HepG2 (cell line): ENCODE measurements around the gene SLC16A5. TPM values are rescaled to one million over a fixed set of nuclear protein-coding genes. Genes with fewer than 3 reads are reported as not detected.
A peak's percentile ranks its signal among the peaks of the same experiment; 100 is the strongest.

Source experiments
- ARNT2 ChIP-seq: sonication (generic); formaldehyde crosslinking; IDR thresholded peaks from 2 replicates; pipeline ENCODE4 v1.8.0; 2022; ENCODE audit warnings: mild to moderate bottlenecking, low read depth, missing genetic modification reagents, moderate library complexity
- ATF7-NPFF ChIP-seq: sonication (generic); formaldehyde crosslinking; IDR thresholded peaks from 2 replicates; pipeline ENCODE4 v1.8.1; 2023; ENCODE audit warnings: mild to moderate bottlenecking, low read depth, missing genetic modification reagents, moderate library complexity
- GPBP1L1 ChIP-seq: sonication (generic); formaldehyde crosslinking; IDR thresholded peaks from 2 replicates; pipeline ENCODE4 v1.5.0; 2020; ENCODE audit warnings: mild to moderate bottlenecking, missing genetic modification reagents
- HIVEP1 ChIP-seq: sonication (generic); formaldehyde crosslinking; IDR thresholded peaks from 2 replicates; pipeline ENCODE4 v1.4.0; 2020; ENCODE audit warnings: mild to moderate bottlenecking, missing genetic modification reagents
- HNRNPLL ChIP-seq: fragments of 200-400 bp; formaldehyde crosslinking; IDR thresholded peaks from 2 replicates; pipeline ENCODE4 v1.6.1; 2017; ENCODE audit warnings: mild to moderate bottlenecking, low read depth, low read length; ENCODE audit not compliant: poor library complexity, severe bottlenecking
- KLF16 ChIP-seq, 2 experiments: sonication (generic) in 1 of 2; formaldehyde crosslinking in 1 of 2; IDR thresholded peaks; 2 replicates each; pipeline versions ENCODE4 v1.6.1 to v1.8.0; 2016 to 2023; ENCODE audit warnings: missing genetic modification reagents in 2 of 2, missing compliant biosample characterization in 1 of 2
- NFE2L1 ChIP-seq: sonication (generic); formaldehyde crosslinking; IDR thresholded peaks from 2 replicates; pipeline ENCODE4 v1.4.0; 2020; ENCODE audit warnings: missing genetic modification reagents, mild to moderate bottlenecking, borderline replicate concordance
- PHF20 ChIP-seq: sonication (generic); formaldehyde crosslinking; IDR thresholded peaks from 2 replicates; pipeline ENCODE4 v1.5.0; 2020; ENCODE audit warnings: mild to moderate bottlenecking, missing genetic modification reagents
- POLR2A ChIP-seq, 2 experiments: IDR thresholded peaks; 2 replicates each; pipeline ENCODE4 v1.6.1; 2011; ENCODE audit warnings: low read depth in 2 of 2, low read length in 2 of 2, mild to moderate bottlenecking in 1 of 2, moderate library complexity in 1 of 2; ENCODE audit not compliant: insufficient read depth in 1 of 2
- PTBP1 ChIP-seq: fragments of 200-400 bp; formaldehyde crosslinking; IDR thresholded peaks from 2 replicates; pipeline ENCODE4 v1.6.1; 2018; ENCODE audit warnings: low read length, low read depth; ENCODE audit not compliant: poor library complexity, severe bottlenecking
- RARA ChIP-seq: IDR thresholded peaks from 2 replicates; pipeline ENCODE4 v1.6.1; 2016; ENCODE audit warnings: missing genetic modification reagents, missing compliant biosample characterization
- SMARCE1 ChIP-seq: fragments of 450-650 bp; IDR thresholded peaks from 2 replicates; pipeline ENCODE4 v1.6.1; 2017; ENCODE audit warnings: borderline replicate concordance
- SRSF4 ChIP-seq: fragments of 200-400 bp; formaldehyde crosslinking; IDR thresholded peaks from one replicate; pipeline ENCODE4 v1.6.1; 2018; ENCODE audit warnings: mild to moderate bottlenecking, low read depth, low read length, moderate library complexity; ENCODE audit not compliant: poor library complexity, severe bottlenecking
- ZFP36 ChIP-seq: fragments of 150-350 bp; IDR thresholded peaks from 2 replicates; pipeline ENCODE4 v1.6.1; 2018; ENCODE audit warnings: borderline replicate concordance, low read length, low read depth; ENCODE audit not compliant: partially characterized antibody
- ZNF629 ChIP-seq: sonication (generic); formaldehyde crosslinking; conservative IDR thresholded peaks from 2 replicates; pipeline ENCODE4 v1.5.0; 2020; ENCODE audit warnings: missing genetic modification reagents
- ZNF670 ChIP-seq: sonication (generic); formaldehyde crosslinking; IDR thresholded peaks from 2 replicates; pipeline ENCODE4 v1.8.0; 2022; ENCODE audit warnings: mild to moderate bottlenecking, missing genetic modification reagents, borderline replicate concordance
- ZNF724P ChIP-seq: sonication (generic); formaldehyde crosslinking; IDR thresholded peaks from 2 replicates; pipeline ENCODE4 v1.8.0; 2022; ENCODE audit warnings: missing genetic modification reagents, borderline replicate concordance
- ZNF775 ChIP-seq: sonication (generic); formaldehyde crosslinking; IDR thresholded peaks from 2 replicates; pipeline ENCODE4 v1.4.0; 2020; ENCODE audit warnings: missing genetic modification reagents, mild to moderate bottlenecking, moderate library complexity, borderline replicate concordance
- ZNF878 ChIP-seq: sonication (generic); formaldehyde crosslinking; IDR thresholded peaks from 2 replicates; pipeline ENCODE4 v1.8.1; 2023; ENCODE audit warnings: mild to moderate bottlenecking, missing genetic modification reagents, moderate library complexity
- polyA plus RNA-seq, 8 experiments: library from polyadenylated mRNA; depleted of rRNA in 3 of 8; stranded (reverse) in 7 of 8; unstranded in 1 of 8; fragments of >200 nt; fragmentation: Illumina TruSeq in 4 of 8; extraction: Trizol in 4 of 8; gene quantifications; 2 replicates each; pipeline versions ENCODE4 v1.2.1 to v1.2.3, GENCODE V29; 2011 to 2016; ENCODE audit warnings: low read depth in 4 of 8, missing spikeins in 1 of 8, mixed read lengths in 1 of 8; ENCODE audit not compliant: insufficient read depth in 1 of 8
- total RNA-seq, 5 experiments: library from RNA; depleted of rRNA; stranded (reverse); fragments of >200 nt; fragmentation: Illumina TruSeq; extraction: Trizol; gene quantifications; 2 replicates each; pipeline ENCODE4 v1.2.3, GENCODE V29; 2016; ENCODE audit warnings: low read depth in 1 of 5
- TF ChIP-seq, protein P1 (sequence below): sonication (generic); formaldehyde crosslinking; IDR thresholded peaks from 2 replicates; pipeline ENCODE4 v1.4.0; 2020; ENCODE audit warnings: missing genetic modification reagents
- TF ChIP-seq, protein P2 (sequence below): sonication (generic); formaldehyde crosslinking; IDR thresholded peaks from 2 replicates; pipeline ENCODE4 v1.8.0; 2022; ENCODE audit warnings: mild to moderate bottlenecking, missing genetic modification reagents; ENCODE audit not compliant: insufficient replicate concordance
- TF ChIP-seq, protein P3 (sequence below): sonication (generic); formaldehyde crosslinking; IDR thresholded peaks from 2 replicates; pipeline ENCODE4 v1.8.1; 2023; ENCODE audit warnings: mild to moderate bottlenecking, moderate library complexity, missing genetic modification reagents

The SLC16A5 gene
- total and polyA plus RNA-seq, 2 of the 13 experiments (the other 11 are each of a cell fraction or from before 2014, with no cell fraction given) = 0.69 to 5.6 TPM

DNA sequence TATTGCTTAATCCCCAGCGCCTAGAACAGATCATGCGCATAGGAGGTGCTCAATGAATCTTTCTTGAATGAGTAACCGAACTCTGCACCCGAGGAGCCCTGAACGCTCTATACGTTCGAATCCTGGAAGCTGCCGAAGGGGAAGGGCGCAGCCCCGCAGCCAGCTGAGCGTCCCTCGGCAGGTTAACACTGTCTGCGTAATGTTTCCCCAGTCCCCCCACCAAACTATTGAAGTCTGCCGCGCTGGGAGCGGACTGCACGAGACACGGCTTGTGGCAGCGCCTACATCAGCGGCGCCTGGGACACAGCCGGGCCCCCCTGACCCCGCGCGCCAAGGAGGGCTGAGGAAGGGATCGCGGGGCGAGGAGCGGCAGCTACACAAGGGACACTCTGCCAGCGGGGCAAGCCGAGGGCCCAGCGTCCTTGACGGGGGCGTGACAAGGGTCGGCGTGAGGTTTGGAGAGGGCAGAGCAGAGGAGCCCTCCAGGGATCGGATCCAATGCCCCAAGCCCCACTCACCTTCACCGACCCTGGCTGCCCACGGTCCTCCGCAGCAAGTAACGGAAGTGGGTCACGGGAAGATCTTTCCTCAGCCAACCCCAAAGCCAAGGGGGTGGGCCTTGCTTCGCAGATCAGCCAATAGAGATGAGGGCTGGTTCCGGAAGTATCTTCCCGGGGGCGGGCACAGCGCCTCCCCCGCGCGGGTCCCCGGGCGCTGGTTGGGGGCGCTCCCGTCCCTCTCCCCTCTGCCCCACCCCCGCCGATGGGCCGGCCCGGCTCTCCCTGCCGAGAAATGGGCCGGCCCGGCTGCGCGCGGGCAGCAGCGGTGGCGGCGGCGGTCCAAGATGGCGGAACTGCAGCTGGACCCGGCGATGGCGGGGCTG is 41.1 kb upstream of the SLC16A5 start, which contains the start of the genes ATP5PD and KCTD2 (continued):
- TF ChIP-seq ATF7-NPFF (CRISPR knock-in tag) (peak; percentile 89; the same call in 1 of the 2 replicates), ZNF878 (CRISPR knock-in tag) (no peak), KLF16 (CRISPR knock-in tag; IDR thresholded peaks at IDR 0.05) (peak in 1 of 2 experiments; percentile 76; a peak in 2 of 4 replicates), ZNF629 (CRISPR knock-in tag) (0 out of 2 replicates have a peak, but pooled peaks have one; percentile 26), GPBP1L1 (CRISPR knock-in tag) (no peak), POLR2A (IDR thresholded peaks at IDR 0.05; ENCODE audit: insufficient read depth in 1 of 2, low read depth in 2 of 2, low read length in 2 of 2) (peak; percentile 98 to 99), SMARCE1 (no peak), NFE2L1 (CRISPR knock-in tag) (peak; percentile 54; the same call in 1 of the 2 replicates), HIVEP1 (CRISPR knock-in tag) (peak; percentile 92), ARNT2 (CRISPR knock-in tag) (peak; percentile 96), ZNF670 (CRISPR knock-in tag) (peak; percentile 86; the same call in 1 of the 2 replicates), ZNF775 (CRISPR knock-in tag) (no peak), PTBP1 (peak; percentile 95), HNRNPLL (peak; percentile 85), RARA (CRISPR knock-in tag) (peak; percentile 39), ZNF724P (CRISPR knock-in tag) (peak; percentile 89), ZFP36 (no peak), PHF20 (peak; percentile 86), SRSF4 (no peak)
- TF ChIP-seq, protein P1, sequence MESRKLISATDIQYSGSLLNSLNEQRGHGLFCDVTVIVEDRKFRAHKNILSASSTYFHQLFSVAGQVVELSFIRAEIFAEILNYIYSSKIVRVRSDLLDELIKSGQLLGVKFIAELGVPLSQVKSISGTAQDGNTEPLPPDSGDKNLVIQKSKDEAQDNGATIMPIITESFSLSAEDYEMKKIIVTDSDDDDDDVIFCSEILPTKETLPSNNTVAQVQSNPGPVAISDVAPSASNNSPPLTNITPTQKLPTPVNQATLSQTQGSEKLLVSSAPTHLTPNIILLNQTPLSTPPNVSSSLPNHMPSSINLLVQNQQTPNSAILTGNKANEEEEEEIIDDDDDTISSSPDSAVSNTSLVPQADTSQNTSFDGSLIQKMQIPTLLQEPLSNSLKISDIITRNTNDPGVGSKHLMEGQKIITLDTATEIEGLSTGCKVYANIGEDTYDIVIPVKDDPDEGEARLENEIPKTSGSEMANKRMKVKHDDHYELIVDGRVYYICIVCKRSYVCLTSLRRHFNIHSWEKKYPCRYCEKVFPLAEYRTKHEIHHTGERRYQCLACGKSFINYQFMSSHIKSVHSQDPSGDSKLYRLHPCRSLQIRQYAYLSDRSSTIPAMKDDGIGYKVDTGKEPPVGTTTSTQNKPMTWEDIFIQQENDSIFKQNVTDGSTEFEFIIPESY = peak; percentile 54; the same call in 1 of the 2 replicates
- TF ChIP-seq, protein P2, sequence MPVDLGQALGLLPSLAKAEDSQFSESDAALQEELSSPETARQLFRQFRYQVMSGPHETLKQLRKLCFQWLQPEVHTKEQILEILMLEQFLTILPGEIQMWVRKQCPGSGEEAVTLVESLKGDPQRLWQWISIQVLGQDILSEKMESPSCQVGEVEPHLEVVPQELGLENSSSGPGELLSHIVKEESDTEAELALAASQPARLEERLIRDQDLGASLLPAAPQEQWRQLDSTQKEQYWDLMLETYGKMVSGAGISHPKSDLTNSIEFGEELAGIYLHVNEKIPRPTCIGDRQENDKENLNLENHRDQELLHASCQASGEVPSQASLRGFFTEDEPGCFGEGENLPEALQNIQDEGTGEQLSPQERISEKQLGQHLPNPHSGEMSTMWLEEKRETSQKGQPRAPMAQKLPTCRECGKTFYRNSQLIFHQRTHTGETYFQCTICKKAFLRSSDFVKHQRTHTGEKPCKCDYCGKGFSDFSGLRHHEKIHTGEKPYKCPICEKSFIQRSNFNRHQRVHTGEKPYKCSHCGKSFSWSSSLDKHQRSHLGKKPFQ = peak; percentile 89
- TF ChIP-seq, protein P3, sequence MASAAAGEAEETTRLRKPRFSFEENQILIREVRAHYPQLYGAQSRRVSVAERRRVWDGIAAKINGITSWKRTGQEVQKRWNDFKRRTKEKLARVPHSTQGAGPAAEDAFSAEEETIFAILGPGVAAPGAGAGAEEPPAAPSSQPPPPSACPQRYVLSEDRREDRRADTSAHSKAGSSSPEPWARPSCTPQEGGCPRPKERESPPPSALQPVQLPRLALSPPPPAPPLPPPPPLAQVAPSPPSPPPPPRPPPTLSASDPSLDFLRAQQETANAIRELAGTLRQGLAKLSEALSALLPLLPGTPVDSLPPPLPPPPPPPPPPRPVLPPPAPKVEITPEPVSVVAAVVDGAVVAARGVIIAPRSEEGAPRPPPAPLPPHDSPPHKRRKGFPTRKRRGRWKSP (CRISPR knock-in tag) = no peak
